ENCODE results near the gene CALD1. TPM values are rescaled to one million over a fixed set of nuclear protein-coding genes. Genes with fewer than 3 reads are reported as not detected.

Gene CALD1
- total RNA-seq, 1 experiment from 2014 or later: 107 TPM

DNA sequence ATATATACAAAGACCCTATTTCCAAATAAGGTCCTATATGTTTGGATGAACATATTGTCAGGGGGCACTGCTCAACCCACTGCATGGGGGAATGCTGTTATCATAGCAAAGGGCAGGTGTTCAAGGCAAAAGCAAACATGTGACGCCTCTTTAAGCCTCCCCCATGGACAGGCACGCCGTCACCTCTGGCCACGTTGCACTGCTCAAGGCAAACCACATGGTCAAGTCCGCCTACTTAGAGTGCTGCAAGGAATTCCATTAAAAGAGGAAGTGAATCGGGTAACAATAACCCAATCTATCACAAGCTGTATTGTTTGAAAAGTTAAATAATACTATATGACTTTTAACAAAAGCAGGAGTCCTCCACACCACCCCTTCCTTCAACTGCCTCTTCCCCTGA lies 8.8 kb upstream of the CALD1 start:
- H3K79me1 ChIP-seq (ENCODE audit: insufficient read depth, low read depth, low read length, poor library complexity, severe bottlenecking): no peaks in the 10 kb centered on the region
- H3K4me2 ChIP-seq (ENCODE audit: insufficient read depth, insufficient read length, low read length): no peak overlapping the region
- H3K4me1 ChIP-seq (ENCODE audit: insufficient read depth, low read length): no peaks in the 10 kb centered on the region
- H3K4me1 Mint-ChIP-seq: peaks cover 13 to 16% of the 10 kb centered on the region in 2 experiments
- H2BK120ac ChIP-seq (ENCODE audit: low read depth, low read length, poor library complexity, severe bottlenecking): no peak overlapping the region
- H2BK15ac ChIP-seq (ENCODE audit: low read depth, low read length): no peak overlapping the region
- H3K9me3 ChIP-seq (ENCODE audit: control insufficient read depth, low read depth, low read length): no peaks in the 10 kb centered on the region
- H3K56ac ChIP-seq (ENCODE audit: insufficient read length, low read depth, low read length): no peak overlapping the region
- no peak overlapping the region for H2BK12ac ChIP-seq (ENCODE audit: insufficient read length, low read depth, low read length)
- no peak overlapping the region for H3K18ac ChIP-seq (ENCODE audit: insufficient read length, low read depth, low read length)
- no peak overlapping the region for H3K9ac ChIP-seq (ENCODE audit: extremely low read depth, insufficient read length, low read length)
- no peaks in the 10 kb centered on the region for H3K27me3 ChIP-seq (ENCODE audit: insufficient read depth, low read length)
- no peaks in the 10 kb centered on the region for H4K20me1 ChIP-seq (ENCODE audit: control insufficient read depth, insufficient read depth, insufficient read length)
- no peak overlapping the region for H4K5ac ChIP-seq (ENCODE audit: insufficient read length, low read depth, low read length)
- WGBS (ENCODE audit: extremely low coverage, insufficient read length, low lambda C conversion rate): no CpG with 5 or more reads among the region's 6 CpGs
- no peak overlapping the region for H3T11ph ChIP-seq (ENCODE audit: low read length)
- TF ChIP-seq, protein P1, sequence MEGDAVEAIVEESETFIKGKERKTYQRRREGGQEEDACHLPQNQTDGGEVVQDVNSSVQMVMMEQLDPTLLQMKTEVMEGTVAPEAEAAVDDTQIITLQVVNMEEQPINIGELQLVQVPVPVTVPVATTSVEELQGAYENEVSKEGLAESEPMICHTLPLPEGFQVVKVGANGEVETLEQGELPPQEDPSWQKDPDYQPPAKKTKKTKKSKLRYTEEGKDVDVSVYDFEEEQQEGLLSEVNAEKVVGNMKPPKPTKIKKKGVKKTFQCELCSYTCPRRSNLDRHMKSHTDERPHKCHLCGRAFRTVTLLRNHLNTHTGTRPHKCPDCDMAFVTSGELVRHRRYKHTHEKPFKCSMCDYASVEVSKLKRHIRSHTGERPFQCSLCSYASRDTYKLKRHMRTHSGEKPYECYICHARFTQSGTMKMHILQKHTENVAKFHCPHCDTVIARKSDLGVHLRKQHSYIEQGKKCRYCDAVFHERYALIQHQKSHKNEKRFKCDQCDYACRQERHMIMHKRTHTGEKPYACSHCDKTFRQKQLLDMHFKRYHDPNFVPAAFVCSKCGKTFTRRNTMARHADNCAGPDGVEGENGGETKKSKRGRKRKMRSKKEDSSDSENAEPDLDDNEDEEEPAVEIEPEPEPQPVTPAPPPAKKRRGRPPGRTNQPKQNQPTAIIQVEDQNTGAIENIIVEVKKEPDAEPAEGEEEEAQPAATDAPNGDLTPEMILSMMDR (conservative IDR thresholded peaks at IDR 0.05): no peak
- no peak overlapping the region for H4K91ac ChIP-seq (ENCODE audit: insufficient read length, low read depth, low read length)
- H3K4ac ChIP-seq (ENCODE audit: low read depth, low read length): no peak overlapping the region
- H3K9me3 Mint-ChIP-seq: no peaks in the 10 kb centered on the region
- no peak overlapping the region for H3K27ac ChIP-seq (ENCODE audit: insufficient read length, low read depth, low read length)
- DNase-seq: no peak
- H3K23ac ChIP-seq (ENCODE audit: insufficient read length, low read depth, low read length): no peak overlapping the region
- no peak overlapping the region for H2BK20ac ChIP-seq (ENCODE audit: low read depth, low read length, poor library complexity, severe bottlenecking)
- no peak overlapping the region for H3K4me3 Mint-ChIP-seq
- no peaks in the 10 kb centered on the region for H3K36me3 Mint-ChIP-seq (ENCODE audit: insufficient read depth in 1 of 3, low read depth in 3 of 3)
- no peak overlapping the region for H2BK5ac ChIP-seq (ENCODE audit: insufficient read length, low read length)
- no peaks in the 10 kb centered on the region; the same call in none of the 2 replicates for H3K27me3 Mint-ChIP-seq (ENCODE audit: low read depth)
- no peak overlapping the region for H2AFZ ChIP-seq (ENCODE audit: low read length)
- no peaks in the 10 kb centered on the region for H3K23me2 ChIP-seq (ENCODE audit: insufficient read length, low read depth, low read length, poor library complexity, severe bottlenecking)
- H4K8ac ChIP-seq (replicated peaks; ENCODE audit: insufficient read length, low read depth, low read length): no peak overlapping the region
- H2AK5ac ChIP-seq (ENCODE audit: insufficient read length, low read length): no peak overlapping the region
- no peak overlapping the region for H3K14ac ChIP-seq (ENCODE audit: insufficient read depth, low read length)
- H3K79me2 ChIP-seq (ENCODE audit: insufficient read depth, low read length): no peaks in the 10 kb centered on the region
- H3K27ac Mint-ChIP-seq: no peak overlapping the region

Measured in H9 (cell line).